KG1 (cell line): Measurements from ENCODE around the gene POTEI.
"Not testable (repeated sequence)": the region's sequence is repeated elsewhere in the genome, so short reads cannot be mapped to it uniquely, and the experiment has no call there.

Experiments used
- DNase-seq: peaks from one replicate; lab custom pipeline; 2025; lab: John Stamatoyannopoulos, UW

Gene POTEI

DNA sequence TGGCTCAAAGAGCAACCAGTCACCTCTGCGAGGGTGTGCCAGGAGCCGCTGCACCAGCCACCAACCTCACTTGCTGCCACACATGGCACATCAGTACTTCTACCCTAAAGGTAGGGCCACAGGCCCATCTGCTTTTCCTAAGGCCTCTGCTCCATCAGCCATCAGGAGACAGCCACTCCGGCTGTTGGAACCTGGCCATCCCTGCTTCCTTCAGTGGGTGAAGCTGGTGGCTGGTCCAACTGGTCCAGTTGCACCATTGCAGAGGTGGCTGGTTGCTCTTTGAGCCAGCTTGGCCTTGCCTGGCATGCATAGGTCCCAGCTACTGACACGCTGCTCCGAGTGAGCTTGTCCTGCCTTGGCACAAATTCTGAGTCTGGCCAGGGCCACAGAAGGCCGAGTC, 53.7 kb downstream of the POTEI start:
- DNase-seq = not testable (repeated sequence)

DNA sequence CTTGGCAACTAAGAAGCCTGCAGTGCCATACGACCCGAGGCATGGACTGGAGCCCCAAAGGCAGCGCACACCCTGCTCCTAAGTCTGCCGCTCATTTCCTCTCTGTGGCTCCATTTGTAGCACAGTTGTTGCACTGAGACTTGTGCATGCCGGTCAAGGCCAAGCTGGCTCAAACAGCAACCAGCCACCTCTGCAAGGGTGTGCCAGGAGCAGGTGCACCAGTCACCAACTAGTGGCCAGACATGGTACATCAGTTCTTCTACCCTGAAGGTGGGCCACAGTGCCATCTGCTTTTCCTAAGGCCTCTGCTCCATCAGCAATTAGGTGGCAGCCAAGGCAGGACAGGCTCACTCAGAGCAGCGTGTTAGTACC, 54.4 kb downstream of the POTEI start:
- DNase-seq = not testable (repeated sequence)

- not testable (repeated sequence) for DNase-seq
Observed at GRCh38 chr2:130453955-130454711, 55.0 kb downstream of the POTEI start.

DNA sequence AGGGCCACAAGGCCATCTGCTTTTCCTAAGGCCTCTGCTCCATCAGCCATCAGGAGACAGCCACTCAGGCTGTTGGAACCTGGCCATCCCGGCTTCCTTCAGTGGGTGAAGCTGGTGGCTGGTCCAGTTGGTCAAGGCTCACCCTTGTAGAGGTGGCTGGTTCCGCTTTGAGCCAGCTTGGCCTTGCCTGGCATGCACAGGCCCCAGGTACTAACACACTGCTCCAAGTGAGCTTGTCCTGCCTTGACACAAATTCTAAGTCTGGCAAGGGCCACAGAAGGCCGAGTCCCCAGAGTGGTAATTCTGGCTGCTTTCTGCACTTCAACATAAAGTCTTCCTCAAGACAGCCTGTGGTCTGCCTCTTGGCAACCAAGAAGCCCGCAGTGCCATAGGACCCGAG, 56.2 kb downstream of the POTEI start:
- DNase-seq = not testable (repeated sequence)

DNA sequence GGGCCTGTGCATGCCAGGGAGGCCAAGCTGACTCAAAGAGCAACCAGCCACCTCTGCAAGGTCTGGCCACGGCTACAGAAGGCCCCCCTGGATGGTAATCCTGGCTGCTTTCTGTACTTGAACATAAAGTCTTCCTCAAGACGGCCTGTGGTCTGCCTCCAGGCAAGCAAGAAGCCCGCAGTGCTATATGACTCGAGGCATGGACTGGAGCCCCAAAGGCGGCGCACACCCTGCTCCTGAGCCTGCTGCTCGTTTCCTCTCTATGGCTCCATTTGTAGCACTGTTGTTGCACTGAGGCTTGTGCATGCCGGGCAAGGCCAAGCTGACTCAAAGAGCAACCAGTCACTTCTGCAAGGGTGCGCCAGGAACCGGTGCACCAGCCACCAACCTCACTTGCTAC, 57.3 kb downstream of the POTEI start:
- not testable (repeated sequence) for DNase-seq

- DNase-seq = not testable (repeated sequence)
Observed at GRCh38 chr2:130451278-130451677, 57.9 kb downstream of the POTEI start.

GRCh38 chr2:130450366-130450765, 58.8 kb downstream of the POTEI start:
- not testable (repeated sequence) for DNase-seq

GRCh38 chr2:130427631-130428030, 81.5 kb downstream of the POTEI start:
- not testable (repeated sequence) for DNase-seq

DNA sequence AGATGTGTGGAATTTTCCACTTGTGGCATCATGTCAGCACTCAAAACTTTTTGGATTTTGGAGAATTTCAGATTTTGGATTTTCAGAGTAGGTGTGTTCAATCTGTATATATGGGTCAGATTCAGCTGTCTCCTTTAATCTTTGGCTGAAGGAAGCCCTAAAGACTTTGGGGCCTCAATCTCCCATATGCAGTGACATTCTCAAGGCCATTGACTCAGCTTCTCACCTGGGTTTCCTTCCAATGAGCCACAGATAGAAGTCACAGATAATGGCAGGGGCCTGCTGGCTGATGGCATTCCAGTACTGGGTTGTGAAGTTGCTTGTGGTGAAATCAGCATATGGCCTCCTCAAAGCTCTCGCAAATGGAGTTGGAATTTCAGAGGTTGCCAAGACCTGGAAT, 90.3 kb downstream of the POTEI start:
- not testable (repeated sequence) for DNase-seq

DNA sequence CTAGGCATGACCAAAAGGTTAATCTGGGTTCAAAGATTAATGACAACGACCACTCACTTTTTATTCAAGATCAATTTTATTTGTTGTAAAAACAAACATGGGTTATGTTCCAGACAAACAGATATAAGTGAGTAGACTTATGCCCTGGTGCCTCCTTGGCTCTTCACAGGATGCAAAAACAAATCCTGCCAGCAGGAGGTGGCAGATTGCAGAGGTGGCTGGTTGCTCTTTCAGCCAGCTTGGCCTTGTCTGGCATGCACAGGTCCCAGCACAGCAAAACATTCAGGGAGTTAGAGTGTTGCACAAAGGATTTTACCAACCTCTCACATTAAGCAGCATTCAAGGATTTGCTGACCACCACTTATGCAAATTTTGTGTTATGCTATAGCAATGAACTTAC, 92.4 kb downstream of the POTEI start:
- not testable (repeated sequence) for DNase-seq
